GM19324 (cell line): Measurements from ENCODE around the gene CENPT.
"Not testable (repeated sequence)": the region's sequence is repeated elsewhere in the genome, so short reads cannot be mapped to it uniquely, and the experiment has no call there.

Experiments
- ATAC-seq: cut with Tn5 transposase; IDR thresholded peaks from one replicate; pipeline ENCODE4 v1.9.1; 2021; ENCODE audit warnings: mild to moderate bottlenecking, moderate library complexity; ENCODE audit not compliant: unreplicated experiment, low FRiP score

The CENPT gene

DNA sequence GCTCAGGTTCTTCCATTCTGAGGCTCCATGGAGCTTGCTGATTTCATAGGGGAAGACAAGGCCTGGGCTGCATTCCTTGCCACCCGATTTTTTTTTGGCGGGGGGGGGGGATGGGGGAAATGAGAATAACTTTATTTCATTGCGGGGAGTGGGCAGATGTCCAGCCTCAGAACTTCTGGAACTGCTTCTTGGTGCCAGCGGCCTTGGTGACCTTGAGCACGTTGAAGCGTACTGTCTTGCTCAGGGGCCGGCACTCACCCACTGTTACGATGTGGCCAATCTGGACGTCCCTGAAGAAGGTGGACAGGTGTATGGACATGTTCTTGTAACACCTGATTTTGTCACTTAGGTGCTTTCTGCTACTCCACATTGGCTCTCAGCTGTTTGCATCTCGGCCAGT, 8.3 kb upstream of the CENPT start:
- ATAC-seq, result no peak

DNA sequence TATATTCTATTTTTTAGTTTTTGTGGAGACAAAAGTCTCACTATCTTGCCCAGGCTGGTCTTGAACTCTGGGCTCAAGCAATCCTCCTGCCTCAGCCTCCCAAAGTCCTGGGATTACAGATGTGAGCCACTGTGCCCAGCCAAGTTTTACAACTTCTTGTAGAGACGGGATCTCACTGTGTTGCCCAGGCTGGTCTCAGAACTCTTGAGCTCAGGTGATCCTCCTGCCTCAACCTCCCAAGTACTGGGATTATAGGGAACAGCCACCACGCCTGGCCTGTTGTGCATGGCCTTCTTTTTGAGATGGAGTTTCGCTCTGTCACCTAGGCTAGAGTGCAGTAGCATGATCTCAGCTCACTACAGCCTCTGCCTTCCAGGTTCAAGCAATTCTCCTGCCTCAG, 6.2 kb upstream of the CENPT start:
- ATAC-seq, result no peak

DNA sequence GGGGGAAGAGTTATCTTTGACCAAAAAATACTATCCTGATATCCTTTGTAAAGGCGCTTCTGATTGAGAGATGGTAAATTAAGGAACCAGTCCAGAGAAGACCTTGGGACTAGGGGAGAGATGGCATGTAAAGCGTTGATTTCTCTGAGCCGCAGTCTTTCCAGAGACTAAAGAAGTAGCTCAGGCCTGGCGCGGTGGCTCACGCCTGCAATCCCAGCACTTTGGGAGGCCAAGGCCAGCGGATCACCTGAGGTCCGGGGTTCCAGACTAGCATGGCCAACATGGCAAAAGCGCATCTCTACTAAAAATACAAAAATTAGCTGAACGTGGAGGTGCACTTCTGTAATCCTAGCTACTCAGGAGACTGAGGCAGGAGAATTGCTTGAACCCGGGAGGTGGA, 625 bp upstream of the CENPT start:
- no peak for ATAC-seq

DNA sequence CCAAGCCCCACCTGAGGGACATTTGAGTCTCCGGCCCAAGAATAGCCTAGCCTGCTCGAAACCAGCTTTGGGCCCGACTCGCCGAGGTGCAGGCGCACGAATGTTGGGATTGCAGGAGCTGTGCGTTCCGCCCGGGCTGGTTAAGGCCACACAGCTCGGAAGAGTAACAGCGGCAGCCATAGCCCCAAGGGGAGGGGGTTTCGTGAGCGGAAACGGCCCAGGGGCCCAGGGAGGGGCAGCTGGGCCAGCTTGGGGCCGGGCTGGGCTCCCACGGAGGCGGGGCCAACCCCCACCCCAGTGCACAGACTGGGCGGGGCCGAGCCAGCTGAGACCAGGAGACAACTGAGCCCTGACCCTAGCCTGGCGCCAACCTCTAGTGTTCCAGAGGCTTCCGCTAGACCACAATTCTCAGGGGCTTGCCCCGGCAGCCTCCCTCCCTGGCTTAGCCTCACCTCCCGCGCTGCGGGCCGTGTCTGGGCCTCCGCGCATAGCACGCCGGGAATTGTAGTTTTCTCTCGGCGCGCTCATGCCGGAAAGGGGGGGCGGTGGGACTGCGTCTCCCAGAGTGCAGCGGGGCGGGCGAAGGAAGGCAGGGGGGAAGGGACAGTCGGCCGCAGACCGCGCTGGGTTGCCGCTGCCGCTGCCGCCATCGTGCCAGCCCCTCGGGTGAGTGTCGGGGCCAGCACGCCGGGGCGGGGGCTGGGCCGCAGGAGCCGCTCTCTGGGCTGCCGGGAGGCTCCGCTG, 1.0 kb downstream of the CENPT start, which contains the start of gene NUTF2:
TSS of gene NUTF2 (plus strand) at position 614 of the 744 bp plus-strand sequence. CDS start 18,198 bp downstream, outside the sequence.
- peak; percentile 68 for ATAC-seq

DNA sequence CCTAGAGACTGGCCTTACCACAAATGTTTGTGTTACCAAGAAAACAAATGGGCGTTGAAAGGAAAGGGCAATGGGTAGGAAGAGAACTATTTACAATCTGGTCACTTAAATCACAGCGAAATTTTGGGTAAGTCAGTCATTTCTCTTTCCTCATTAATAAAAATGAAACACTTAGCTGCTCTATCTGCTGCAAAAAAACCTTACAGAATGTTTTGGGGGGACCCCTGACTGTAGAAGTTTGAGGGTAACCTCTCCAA, 1.5 kb downstream of the CENPT start:
- ATAC-seq, result no peak

DNA sequence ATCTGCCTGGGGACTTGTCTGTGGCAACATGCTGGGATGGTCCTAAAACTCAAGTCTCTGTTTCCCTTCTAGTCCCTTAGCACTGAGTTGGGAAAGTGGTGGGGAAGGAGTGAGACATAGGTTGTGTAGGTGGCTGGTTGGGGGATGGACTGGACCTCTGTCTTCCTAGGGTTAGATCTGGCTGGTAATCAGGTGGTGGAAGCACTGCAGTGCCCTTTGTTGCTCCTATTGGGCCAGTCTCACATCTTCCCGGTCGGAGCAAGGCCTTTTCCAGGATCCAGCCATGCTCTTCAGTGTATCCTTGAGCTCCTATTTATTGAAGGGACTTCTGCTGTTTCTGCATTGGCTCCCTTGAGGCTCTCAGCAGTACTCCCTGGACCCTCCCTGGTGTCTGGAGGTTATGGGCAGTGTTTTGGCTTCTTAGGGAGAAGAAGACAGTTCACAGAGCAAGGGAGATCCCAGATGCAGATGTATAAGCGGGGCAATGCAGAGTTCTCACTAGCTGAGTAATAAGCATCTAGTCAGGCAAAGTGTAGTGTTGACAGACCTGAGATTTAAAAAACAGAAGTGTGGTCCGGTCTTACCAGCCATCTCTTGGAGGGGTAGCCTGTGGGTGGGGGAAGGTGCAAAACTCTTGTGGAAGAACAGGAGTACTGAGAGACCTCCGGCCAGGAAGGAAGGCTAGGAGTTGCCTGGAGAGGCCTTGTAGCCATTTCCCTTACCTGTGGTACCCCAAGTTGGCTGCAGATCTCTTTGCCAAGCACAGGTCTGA, 2.0 kb downstream of the CENPT start:
- ATAC-seq, result no peak

DNA sequence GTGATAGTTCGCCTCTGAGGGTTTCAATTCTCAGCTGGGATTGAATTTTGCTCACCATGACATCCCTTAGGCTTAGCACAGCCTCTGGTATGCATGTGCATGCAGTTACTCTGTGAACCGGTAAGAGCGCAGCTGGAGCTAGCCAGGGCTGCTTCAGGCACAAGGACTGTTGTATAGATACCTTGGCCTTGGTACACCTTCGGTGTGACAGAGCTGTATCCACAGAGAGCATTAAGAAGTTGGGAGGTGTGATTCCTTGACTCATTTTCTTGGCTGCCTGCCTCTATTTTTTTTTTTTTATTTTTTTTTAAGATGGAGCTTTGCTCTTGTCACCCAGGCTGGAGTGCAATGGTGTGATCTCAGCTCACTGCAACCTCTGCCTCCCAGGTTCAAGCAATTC, 3.0 kb downstream of the CENPT start:
- no peak for ATAC-seq

DNA sequence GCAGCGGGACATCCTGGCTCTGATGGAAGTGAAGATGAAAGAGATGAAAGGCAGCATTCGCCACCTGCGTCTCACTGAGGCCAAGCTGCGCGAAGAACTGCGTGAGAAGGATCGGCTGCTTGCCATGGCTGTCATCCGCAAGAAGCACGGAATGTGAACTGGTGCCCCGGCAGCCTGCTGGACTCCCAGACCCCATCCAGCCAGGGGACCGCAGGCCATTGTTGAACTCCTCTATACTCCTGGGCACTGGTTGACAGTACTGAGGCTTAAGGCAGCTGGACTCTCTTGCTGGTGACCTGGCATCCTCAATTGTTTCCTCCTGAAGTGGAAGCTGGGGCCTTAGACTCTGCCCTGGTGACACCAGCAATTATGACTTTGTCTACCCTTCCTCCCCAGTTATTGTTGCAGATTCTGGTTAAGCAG, 4.1 kb downstream of the CENPT start:
- no peak for ATAC-seq

DNA sequence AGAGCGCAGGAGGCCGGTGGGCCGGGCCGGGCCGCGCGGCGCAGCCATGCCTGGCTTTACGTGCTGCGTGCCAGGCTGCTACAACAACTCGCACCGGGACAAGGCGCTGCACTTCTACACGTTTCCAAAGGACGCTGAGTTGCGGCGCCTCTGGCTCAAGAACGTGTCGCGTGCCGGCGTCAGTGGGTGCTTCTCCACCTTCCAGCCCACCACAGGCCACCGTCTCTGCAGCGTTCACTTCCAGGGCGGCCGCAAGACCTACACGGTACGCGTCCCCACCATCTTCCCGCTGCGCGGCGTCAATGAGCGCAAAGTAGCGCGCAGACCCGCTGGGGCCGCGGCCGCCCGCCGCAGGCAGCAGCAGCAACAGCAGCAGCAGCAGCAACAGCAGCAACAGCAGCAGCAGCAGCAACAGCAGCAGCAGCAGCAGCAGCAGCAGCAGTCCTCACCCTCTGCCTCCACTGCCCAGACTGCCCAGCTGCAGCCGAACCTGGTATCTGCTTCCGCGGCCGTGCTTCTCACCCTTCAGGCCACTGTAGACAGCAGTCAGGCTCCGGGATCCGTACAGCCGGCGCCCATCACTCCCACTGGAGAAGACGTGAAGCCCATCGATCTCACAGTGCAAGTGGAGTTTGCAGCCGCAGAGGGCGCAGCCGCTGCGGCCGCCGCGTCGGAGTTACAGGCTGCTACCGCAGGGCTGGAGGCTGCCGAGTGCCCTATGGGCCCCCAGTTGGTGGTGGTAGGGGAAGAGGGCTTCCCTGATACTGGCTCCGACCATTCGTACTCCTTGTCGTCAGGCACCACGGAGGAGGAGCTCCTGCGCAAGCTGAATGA, 4.8 kb downstream of the CENPT start:
- ATAC-seq, result peak; percentile 4

DNA sequence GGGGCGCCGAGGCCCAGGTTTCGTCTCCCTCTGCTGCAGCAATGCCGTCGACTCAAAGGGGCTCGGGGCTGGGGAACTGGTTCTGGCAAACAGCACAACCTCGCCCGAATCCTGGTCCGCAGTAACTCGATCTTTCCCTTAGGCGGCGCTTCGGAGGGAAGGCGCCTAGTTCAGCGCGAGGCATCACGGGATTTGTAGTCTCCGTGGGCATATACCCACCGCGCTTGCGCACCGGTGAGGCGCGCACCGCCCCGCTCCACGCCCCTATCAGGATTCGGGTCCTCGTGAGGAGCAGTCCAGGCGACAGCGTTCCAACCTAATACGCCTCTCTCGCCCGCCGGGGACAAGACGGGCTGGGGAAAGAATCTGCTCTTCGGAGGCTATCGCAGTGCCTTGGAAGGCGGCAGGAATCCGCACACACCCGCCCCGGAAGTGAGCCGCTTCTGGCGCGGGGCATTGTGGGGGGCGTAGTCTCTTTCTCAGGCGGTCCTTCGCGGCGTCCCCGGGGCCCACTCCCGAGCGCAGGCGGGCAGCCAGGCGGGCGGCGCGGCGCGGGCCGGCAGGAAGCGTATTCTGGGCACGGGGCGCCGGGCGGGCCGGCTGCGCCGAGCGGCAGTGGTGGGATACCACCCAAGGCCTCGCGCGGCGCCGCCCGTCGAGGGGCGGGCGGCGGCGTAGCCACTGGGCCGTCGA, 5.5 kb downstream of the CENPT start, which contains the start of gene THAP11:
TSS of gene THAP11 (plus strand) at position 505 of the 693 bp plus-strand sequence. CDS start 235 bp downstream, outside the sequence.
- ATAC-seq, result peak; percentile 47

DNA sequence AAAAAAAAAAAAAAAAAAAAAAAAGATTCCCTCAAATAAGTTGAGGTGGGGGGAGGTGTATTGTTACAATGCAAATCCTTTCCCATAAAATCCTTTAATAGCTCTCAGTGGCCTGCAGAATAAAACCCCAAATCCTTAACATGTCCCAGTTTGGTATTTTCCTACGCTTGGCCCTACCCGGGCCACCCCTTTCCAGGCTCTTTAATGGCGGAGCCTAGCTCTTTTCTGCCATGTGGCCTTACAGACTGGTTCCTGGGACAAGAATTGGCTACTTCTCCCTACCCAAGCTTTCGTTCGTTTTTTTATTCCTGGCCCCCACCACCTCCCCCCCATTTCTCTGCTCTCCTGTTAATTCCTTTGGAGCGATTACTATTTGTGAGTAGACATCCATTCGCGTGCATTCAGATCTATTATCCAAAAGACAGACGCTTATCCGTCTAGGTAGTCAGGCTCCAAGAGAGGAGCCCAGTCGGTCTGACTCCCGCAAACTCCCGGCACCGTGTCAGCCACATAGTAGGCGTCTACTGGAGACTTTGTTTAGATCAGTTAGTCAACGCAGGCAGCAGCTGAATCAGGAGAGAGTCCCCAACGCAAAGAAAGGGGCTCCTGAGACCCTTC, 6.2 kb downstream of the CENPT start:
- ATAC-seq, result no peak

DNA sequence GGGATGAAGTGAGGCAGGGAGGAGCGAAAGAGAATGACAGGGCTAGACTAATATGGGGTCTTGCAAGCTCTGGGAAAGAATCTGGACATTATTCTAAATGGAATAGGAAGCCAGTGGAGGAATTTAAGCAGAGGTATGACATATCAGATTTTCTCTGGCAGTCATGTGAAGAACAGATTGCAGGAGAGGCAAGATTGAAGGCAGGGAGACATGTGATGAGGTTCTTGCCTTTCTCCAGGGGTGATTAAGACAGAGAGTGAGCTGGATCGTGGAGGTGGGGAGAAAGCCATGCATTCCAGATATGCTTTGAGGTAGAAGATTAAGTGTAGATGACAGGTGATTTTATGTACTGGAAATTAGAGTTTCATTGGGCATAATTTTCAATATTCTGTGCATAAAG, 9.7 kb downstream of the CENPT start:
- no peak for ATAC-seq

DNA sequence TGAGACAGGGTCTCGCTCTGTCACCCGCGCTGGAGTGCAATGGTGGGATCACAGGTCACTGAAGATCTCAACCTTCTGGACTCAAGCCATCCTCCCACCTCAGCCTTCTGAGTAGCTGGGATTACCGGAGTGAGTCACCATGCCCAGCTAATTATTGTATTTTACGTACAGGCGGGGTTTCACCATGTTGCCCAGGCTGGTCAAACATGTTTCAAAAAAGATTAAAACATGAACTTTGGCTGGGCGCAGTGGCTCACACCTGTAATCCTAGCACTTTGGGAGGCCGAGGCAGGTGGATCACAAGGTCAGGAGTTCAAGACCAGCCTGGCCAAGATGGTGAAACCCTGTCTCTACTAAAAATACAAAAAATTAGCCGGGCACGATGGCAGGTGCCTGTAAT, 10.3 kb downstream of the CENPT start:
- not testable (repeated sequence) for ATAC-seq

DNA sequence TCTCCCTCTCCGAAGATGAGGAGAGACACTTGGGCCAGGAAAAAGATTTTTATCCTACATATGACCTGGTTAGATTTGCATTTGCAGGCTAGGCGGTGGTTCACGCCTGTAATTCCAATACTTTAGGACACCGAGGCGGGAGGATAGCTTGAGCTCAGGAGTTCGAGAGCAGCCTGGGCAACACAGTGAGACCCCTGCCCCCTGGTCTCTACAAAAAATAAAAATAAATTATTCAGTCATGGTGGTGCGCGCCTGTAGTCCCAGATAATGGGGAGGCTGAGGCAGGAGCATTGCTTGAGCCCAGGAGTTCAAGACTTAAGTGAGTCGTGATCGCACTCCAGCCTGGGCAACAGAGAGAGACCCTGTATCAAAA, 13.3 kb downstream of the CENPT start:
- no peak for ATAC-seq

DNA sequence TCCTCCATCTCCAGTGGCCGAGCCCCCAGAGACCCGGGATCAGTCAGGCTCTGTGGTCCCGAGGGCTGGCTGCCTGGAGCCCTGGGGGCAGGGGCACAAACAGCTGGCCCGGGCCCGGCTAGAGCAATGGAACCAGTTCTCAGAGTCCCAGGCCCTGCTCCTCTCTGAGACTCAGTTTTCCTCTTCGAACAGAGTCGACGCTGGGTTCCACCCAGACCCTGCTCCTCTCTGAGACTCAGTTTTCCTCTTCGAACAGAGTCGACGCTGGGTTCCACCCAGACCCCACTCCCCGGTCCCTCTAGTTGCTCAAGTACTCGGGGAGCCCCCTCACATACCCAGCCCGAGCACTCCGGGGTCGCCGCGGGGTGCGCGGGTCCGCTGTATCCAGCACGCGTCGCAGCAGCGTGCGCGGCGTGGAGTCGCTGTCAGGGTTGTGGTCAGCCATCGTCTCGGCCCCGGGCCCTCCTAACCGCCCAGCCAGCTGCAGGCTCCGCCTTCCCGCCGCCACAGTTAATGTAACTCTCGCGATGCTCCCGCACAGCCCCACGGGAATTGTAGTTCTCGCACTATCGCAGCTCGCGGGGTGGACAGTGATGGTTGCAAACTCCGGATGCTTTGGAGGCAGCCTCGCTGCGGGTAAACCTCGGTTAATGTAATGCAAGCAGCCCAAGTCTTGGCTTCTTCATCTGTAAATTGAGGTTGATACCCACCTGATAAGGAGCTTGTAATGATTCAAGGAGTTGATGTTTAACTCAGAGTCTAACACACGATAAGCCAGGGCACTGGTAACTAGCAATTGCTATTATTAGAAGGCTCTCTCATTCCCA, 13.9 kb downstream of the CENPT start:
- ATAC-seq, result peak; percentile 92

DNA sequence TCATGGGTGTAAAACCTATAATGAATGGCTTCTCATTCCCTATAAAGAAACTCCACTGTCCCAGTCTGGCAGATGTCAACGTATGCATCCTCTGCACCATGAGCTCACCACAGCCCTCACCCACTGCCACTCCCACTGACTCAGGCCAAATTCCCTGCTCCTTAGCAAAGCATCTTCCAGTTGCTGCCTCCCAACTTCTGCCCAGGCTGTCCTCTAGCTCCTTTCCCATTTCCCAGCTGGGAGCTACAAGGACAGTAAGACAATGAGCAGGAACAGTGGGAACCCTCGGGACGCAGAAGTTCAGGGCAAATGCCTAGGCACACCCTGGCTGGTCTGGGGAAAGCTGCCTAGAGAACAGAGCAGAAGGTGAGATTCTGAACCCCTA, 14.5 kb downstream of the CENPT start:
- no peak for ATAC-seq

DNA sequence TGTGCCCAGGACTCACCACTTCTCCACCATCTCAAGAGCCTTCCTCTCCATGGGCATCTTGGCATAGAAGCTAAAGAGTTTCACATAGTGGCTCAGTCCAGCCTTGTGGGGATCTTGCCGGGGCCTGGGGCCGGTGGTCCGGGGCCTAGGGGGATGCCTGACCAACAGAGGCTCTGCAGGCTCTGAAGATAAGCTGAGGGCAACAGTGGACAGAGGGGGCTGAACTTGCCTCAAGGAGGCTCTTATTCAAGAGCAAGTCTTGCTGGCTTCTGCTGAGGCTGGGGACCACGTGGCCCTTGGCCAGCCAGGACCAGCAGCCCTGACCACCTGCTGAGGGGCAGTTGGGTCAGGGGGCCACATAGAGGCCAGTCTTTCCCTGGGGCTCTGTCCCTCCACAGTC, 18.8 kb downstream of the CENPT start:
- ATAC-seq, result no peak

DNA sequence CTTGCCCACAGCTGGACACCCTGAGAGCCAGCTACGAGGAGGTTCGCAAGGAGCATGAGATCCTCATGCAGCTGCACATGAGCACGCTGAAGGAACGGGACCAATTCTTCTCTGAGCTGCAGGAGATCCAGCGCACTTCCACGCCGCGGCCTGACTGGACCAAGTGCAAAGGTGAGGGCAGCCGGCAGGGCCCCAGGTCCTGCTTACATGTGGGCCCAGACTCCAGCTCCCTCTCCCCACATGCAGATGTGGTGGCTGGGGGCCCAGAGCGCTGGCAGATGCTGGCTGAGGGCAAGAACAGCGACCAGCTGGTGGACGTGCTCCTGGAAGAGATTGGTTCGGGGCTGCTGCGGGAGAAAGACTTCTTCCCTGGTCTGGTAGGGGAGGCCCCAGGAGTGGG, 21.6 kb downstream of the CENPT start:
- no peak for ATAC-seq

DNA sequence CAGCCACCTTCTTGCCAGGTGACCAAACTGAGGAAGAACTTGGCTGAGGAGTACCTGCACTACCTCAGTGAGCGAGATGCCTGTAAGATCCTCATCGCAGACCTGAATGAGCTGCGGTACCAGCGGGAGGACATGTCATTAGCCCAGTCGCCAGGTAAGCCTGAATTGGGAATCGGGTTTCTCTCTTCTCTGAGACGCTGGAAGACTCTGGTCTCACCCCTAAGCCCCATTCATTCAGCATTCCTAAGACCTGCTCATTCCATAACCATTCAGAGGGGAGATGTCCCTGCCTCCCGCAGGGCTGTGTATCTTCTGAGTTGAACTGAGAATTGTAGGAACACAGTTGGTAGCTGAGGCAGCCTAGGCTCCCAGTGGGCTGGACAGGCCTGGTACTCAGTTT, 22.4 kb downstream of the CENPT start:
- no peak for ATAC-seq
